A673 (cell line): ENCODE measurements around the gene USP48. TPM values are rescaled to one million over a fixed set of nuclear protein-coding genes. Genes with fewer than 3 reads are reported as not detected.

ENCODE experiments used
- BruUV-seq: library from RNA; stranded (reverse); fragments of 400-500 nt; replicated peaks from 2 replicates; lab custom pipeline; 2021; lab: Mats Ljungman, UMichigan
- CTCF ChIA-PET: fragments of 300-600 bp; sonication (Branson Sonifier 250); formaldehyde crosslinking; loops from one replicate; lab custom pipeline; 2022; ENCODE audit warnings: antibody characterized with exemption; lab: Charles Lee
- POLR2A ChIA-PET: fragments of 300-600 bp; sonication (Branson Sonifier 250); formaldehyde crosslinking; loops from one replicate; lab custom pipeline; 2022; ENCODE audit warnings: antibody characterized with exemption; ENCODE audit not compliant: low non-redundant PET; lab: Charles Lee
- DNase-seq: peaks from one replicate; pipeline ENCODE4 v3.0.0-alpha.2; 2015; ENCODE audit warnings: low spot score
- H3K27ac ChIP-seq: fragments of 200-600 bp; sonication (generic); 2 replicates; pipeline ENCODE4 v1.5.1; 2016; ENCODE audit warnings: mixed run types, low read depth, mild to moderate bottlenecking, mixed read lengths, antibody characterized with exemption, low read length; ENCODE audit not compliant: poor library complexity, severe bottlenecking
- H3K27me3 ChIP-seq: fragments of 200-600 bp; sonication (generic); replicated peaks from 2 replicates; pipeline ENCODE4 v1.6.1; 2017; ENCODE audit warnings: mixed run types, low read depth, mild to moderate bottlenecking, mixed read lengths, antibody characterized with exemption, low read length; ENCODE audit not compliant: insufficient read depth, poor library complexity
- H3K36me3 ChIP-seq: fragments of 200-600 bp; sonication (generic); 2 replicates; pipeline ENCODE4 v1.6.1; 2016; ENCODE audit warnings: mixed run types, mild to moderate bottlenecking, mixed read lengths, antibody characterized with exemption, low read length; ENCODE audit not compliant: insufficient read depth, poor library complexity, severe bottlenecking
- H3K4me1 ChIP-seq: fragments of 200-600 bp; sonication (generic); 2 replicates; pipeline ENCODE4 v1.6.1; 2017; ENCODE audit warnings: mixed run types, mild to moderate bottlenecking, mixed read lengths, antibody characterized with exemption, low read length; ENCODE audit not compliant: insufficient read depth, poor library complexity, severe bottlenecking
- H3K4me3 ChIP-seq: fragments of 200-600 bp; sonication (generic); 2 replicates; pipeline ENCODE4 v1.5.1; 2016; ENCODE audit warnings: low read depth, mixed run types, mild to moderate bottlenecking, mixed read lengths, low read length; ENCODE audit not compliant: poor library complexity, severe bottlenecking
- H3K9me3 ChIP-seq: fragments of 200-600 bp; sonication (generic); 2 replicates; pipeline ENCODE4 v1.6.1; 2016; ENCODE audit warnings: mixed run types, low read depth, mild to moderate bottlenecking, mixed read lengths, antibody characterized with exemption, low read length; ENCODE audit not compliant: poor library complexity, severe bottlenecking
- CTCF ChIP-seq: fragments of 300-800, 200-600 bp; sonication (generic); conservative IDR thresholded peaks from 2 replicates; pipeline ENCODE4 v1.5.1; 2017; ENCODE audit warnings: low read depth, mild to moderate bottlenecking, antibody characterized with exemption, low read length, moderate library complexity, mixed read lengths
- EZH2 ChIP-seq: fragments of 200-600 bp; sonication (generic); IDR thresholded peaks from 2 replicates; pipeline ENCODE4 v1.6.1; 2017; ENCODE audit warnings: borderline replicate concordance, low read depth, mild to moderate bottlenecking, mixed read lengths, antibody characterized with exemption, low read length; ENCODE audit not compliant: poor library complexity, severe bottlenecking
- intact Hi-C: fragments of 100-400 bp; cut with micrococcal nuclease; formaldehyde crosslinking; loops from one replicate; pipeline ENCODE4 v1.10.0; 2022; ENCODE audit not compliant: unreplicated experiment
- total RNA-seq: library from RNA; stranded (reverse); gene quantifications from 2 replicates; pipeline ENCODE4 v1.2.3, GENCODE V29; 2021

Gene USP48
- total RNA-seq, 1 experiment from 2014 or later, result 74.1 TPM

DNA sequence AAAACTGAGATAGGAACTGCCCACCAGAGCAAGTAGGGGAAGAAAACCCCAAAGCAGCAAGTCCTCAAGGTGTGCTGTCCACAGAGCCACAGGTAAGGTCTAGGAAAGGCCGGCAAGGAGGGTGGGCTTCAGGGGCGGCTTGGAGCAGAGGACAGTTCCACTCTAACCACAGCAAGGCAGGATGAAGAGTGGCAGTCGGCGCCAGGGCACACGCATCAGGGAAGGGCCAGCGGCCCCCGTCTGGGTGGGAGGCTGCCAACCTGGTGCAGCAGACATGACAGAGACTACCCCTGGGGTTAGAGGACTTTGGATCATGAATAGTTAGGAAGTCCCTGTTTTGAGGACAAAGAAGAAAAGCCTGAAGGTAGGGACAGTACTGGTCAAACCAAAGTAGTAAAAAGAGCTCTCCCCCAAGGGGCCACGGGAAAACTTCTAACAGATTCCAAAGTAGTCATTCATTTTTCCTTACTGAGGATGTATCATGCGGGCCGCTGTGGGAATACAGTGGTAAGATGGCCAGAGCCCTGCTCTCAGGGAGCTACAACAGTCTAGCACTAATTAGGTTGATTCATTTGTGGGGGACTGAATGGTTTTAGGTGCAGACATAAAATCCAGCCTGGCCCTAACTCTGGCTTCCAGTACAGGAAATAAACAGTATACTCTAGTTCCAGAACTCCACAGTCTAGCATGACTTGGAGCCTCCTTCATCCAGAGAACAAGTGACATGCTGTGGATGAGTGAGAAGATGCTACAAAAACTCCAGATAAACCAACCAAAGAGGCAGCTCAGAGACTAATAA is 110.3 kb downstream of the USP48 start:
- CTCF ChIA-PET, result no interaction called here
- Histone ChIP-seq H3K27me3 (no peaks in the 10 kb centered on the region), H3K36me3 (no peaks in the 10 kb centered on the region), H3K4me3 (no peak overlapping the region), H3K9me3 (no peaks in the 10 kb centered on the region), H3K4me1 (peaks cover 34% of the 10 kb centered on the region), H3K27ac (no peak overlapping the region)
- intact Hi-C loops, result no loop called here
- no TSS peak for BruUV-seq
- POLR2A ChIA-PET, result no interaction called here
- TF ChIP-seq EZH2 (no peak), CTCF (no peak)
- no peak for DNase-seq

DNA sequence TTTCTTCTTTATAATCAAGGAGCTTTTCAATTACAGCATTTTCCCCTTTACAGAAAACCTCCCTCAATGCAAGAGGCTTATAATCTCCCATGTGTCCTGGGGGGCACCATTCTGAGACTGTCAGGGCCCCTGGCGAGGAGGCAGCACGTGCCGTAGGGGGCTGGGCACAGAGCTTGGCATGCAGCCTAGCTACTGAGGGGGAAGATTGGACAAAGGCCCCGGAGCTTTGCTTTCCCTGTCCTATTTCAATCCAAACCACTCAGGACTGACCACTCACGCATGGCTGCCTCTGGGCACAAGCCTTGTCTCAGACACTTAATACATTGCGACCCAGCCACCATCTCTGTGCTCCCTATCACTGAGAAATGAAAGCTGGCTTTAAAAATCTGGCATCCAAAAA is 111.0 kb downstream of the USP48 start:
- no peak overlapping the region for H3K27ac ChIP-seq
- no peak overlapping the region for H3K4me3 ChIP-seq
- ChIA-PET POLR2A (no interaction called here), CTCF (no interaction called here)
- intact Hi-C loops, result no loop called here
- H3K27me3 ChIP-seq, result no peaks in the 10 kb centered on the region
- BruUV-seq, result no TSS peak
- TF ChIP-seq EZH2 (no peak), CTCF (no peak)
- no peaks in the 10 kb centered on the region for H3K9me3 ChIP-seq
- no peak for DNase-seq
- no peaks in the 10 kb centered on the region for H3K36me3 ChIP-seq
- H3K4me1 ChIP-seq, result peaks cover 34% of the 10 kb centered on the region

DNA sequence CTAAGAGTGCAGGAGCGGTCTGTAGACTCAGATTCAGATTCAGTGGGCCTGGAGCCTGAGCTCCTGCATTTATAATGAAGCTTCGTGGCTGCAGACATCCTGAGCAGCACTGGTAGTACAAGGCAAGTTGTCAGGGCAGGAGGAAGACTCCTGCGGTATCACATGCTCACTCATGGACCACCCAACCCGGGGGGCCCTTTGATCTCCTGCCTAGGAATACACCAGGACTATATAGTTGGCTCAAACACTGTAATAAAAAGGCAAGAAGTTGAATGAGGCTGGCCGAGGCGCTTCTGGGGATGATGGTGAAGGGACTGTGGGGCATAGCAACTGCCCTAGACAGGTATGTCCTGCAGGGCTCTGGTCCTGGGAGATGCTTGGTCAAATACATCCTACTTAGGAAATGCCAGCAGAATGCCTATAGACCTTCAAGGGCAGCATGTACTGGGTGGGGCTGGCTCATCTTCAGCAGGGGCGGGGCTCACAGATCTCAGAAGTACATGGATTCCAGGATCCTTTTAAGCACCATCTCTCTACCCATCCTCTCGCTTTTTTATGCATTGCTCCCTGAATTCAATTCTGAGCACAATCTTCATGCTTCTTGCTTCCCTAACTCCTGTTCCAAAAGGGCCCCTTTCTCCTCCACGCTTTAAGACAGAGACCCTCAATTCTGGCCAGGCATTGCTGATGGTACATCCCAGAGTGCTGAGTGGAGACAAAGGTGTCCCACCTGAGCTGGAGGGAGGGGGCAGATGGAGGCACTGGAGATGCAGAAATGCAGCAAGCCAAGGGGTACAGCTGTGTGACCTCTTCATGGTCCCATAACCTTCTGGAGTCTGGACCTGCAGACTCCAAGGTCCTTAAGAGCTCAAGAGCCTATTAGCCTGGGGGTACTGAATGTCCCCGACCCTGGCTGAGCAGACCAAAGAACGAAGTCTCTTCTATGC is 111.7 kb downstream of the USP48 start:
- H3K27me3 ChIP-seq, result no peaks in the 10 kb centered on the region
- H3K27ac ChIP-seq, result no peak overlapping the region
- no peaks in the 10 kb centered on the region for H3K9me3 ChIP-seq
- BruUV-seq, result no TSS peak
- no peak overlapping the region for H3K4me3 ChIP-seq
- peaks cover 34% of the 10 kb centered on the region for H3K4me1 ChIP-seq
- intact Hi-C loops, result no loop called here
- CTCF ChIA-PET, result no interaction called here
- DNase-seq, result no peak
- POLR2A ChIA-PET, result no interaction called here
- TF ChIP-seq EZH2 (no peak), CTCF (no peak)
- no peaks in the 10 kb centered on the region for H3K36me3 ChIP-seq
